Right ventricle myocardium superior (tissue), 1 donor: ENCODE results near the gene PLXND1. TPM values are rescaled to one million over a fixed set of nuclear protein-coding genes. Genes with fewer than 3 reads are reported as not detected.

ENCODE experiments used
- ATAC-seq: fragments of 200-7000 bp; cut with Tn5 transposase; one replicate; pipeline ENCODE4 v1.9.1; 2020; ENCODE audit warnings: mild to moderate bottlenecking; ENCODE audit not compliant: poor library complexity
- DNase-seq: peaks from one replicate; pipeline ENCODE4 v3.0.0-alpha.2; 2020
- intact Hi-C: fragments of 100-400 bp; cut with DNase I; formaldehyde crosslinking; loops from one replicate; pipeline ENCODE4 v1.11.2; 2022
- total RNA-seq: library from RNA; stranded (reverse); fragmentation: NEBNext Ultra II Directional; extraction: Animal tissue kit (Norgen Biotek cat#: 25700); gene quantifications from one replicate; pipeline ENCODE4 v1.2.1, GENCODE V29; 2021
- donor health status: DM: no; HTN: yes; CAD: no; lungs with severe emphysema.

Gene PLXND1
- total RNA-seq, 1 donor from 2014 or later: 53.1 TPM

GRCh38 chr3:129559565-129560079 is 46.9 kb downstream of the PLXND1 start:
- no peak for DNase-seq
- no peak for ATAC-seq
- intact Hi-C loops: no loop called here

- ATAC-seq: no peak
- intact Hi-C loops: no loop called here
- DNase-seq: no peak
Measured at GRCh38 chr3:129558772-129559564, 47.5 kb downstream of the PLXND1 start.

DNA sequence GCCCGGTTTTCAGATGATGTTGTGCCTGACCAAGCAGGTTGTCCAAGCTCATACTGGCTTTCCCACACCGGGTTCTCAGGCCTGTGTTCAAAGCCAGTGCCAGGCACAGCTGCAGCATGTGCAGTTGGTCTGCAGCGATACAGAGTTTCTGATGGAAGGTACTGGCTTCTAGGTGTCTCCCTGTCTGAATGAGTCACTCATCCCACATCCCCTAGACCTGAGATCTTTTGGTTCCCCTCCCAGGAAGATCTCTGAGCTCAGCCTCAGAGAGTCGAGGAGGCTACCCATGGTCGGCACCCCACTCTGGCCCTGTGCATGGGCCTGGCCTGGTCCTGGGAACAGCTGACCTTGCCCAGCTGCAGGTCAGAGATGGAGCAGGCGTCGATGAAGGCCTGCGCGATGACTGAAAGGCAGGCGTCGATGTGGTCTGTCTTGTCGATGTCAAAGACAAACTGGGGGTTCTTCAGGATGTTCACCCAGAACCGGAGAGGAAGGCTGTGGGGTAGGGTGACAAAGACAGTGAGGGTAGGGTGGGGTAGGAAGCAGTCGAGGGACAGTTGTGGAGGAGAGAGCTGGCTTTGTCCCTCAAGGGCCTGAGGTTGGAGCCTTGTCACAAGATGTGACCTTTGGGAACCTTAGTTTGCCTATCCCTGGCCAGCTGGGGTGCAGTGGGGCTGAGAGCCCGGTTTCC is 48.2 kb downstream of the PLXND1 start:
- intact Hi-C loops: no loop called here
- DNase-seq (no peak), ATAC-seq (no peak)

GRCh38 chr3:129557548-129557894 is 49.0 kb downstream of the PLXND1 start:
- DNase-seq: peak; percentile 71
- intact Hi-C loops: no loop called here

DNA sequence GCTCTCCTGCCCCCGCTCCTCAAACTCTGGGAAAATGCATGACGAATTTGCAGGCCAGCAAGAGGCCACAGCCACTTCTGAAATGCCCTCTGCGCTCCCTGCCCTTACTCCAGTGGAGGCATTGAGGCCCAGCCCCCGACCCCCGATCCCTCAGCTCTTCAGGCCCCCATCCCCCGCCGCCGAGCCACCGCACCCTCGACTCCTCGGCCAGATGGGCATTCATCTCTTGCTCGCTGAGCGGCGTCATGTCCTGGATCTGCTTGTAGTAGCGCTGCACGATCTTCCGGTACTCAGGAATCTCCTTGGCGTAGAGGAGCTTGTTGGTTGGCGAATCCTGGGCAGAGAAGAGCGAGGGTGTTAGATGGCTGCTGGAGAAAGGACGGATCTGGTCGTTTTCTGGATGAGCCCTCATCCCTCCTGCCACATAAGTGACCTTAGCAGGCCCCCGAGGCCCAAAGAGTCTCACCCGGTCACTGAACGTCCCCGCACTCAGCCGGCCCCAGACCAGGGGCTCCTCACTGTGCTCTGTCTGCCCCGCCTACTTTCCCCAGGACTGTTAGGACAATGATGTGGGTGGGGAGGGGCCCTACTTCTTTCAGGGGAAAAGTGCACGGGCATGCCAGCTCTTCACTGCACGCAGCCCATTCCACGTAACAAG is 49.5 kb downstream of the PLXND1 start:
- ATAC-seq (no peak), DNase-seq (no peak)
- intact Hi-C loops: no loop called here

More at GRCh38 chr3:129557548-129557894, 49.0 kb downstream of the PLXND1 start:
- peak; percentile 36 for ATAC-seq

- ATAC-seq (no peak), DNase-seq (no peak)
- intact Hi-C loops: no loop called here
Measured at GRCh38 chr3:129556358-129556695, 50.1 kb downstream of the PLXND1 start.

GRCh38 chr3:129555616-129556357 is 50.7 kb downstream of the PLXND1 start:
- intact Hi-C loops: no loop called here

DNA sequence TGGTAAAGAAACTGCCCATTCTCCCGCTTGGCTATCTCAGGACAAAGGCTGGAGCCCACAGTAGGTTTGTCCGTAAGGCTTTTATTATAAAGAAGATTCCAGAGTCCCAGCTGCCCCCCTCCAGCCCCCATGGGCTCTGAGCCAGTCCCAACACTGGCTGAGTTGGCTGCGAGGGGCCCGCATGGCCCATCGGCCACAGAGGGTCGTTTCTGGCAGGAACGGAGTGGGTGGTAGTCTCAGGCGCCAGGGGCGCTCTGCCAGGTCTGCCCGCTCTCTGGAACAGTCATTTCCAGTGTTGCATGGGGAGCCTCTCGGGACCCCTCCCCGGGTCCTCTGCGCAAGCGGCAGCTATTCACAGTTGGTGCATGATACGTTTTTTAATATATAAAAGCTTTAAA is 51.3 kb downstream of the PLXND1 start:
- no peak for ATAC-seq
- intact Hi-C loops: no loop called here
- no peak for DNase-seq

More at GRCh38 chr3:129555616-129556357, 50.7 kb downstream of the PLXND1 start:
- no peak for DNase-seq
- ATAC-seq: no peak

GRCh38 chr3:129554356-129555152 is 51.9 kb downstream of the PLXND1 start:
- DNase-seq (no peak), ATAC-seq (no peak)
- intact Hi-C loops: no loop called here

DNA sequence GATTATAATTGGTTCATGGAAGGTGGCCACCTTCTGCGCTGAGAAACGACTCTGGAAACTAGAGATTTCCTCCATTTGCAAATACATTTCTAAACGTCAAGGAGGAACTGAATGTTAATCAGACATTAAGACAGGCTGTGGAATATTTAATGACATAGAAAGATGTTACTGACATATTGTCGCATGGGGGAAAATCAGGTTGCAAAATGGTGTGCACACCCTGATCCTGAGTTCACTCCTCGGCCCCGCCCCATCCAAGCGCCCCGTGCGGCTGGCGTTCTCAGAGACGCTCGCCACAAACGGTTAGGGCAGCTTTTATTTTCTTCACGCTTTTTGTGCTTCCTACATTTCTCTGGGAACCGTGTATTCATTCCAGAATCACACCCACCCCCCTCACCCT is 52.8 kb downstream of the PLXND1 start:
- DNase-seq: peak; percentile 57
- no peak for ATAC-seq
- intact Hi-C loops: no loop called here

DNA sequence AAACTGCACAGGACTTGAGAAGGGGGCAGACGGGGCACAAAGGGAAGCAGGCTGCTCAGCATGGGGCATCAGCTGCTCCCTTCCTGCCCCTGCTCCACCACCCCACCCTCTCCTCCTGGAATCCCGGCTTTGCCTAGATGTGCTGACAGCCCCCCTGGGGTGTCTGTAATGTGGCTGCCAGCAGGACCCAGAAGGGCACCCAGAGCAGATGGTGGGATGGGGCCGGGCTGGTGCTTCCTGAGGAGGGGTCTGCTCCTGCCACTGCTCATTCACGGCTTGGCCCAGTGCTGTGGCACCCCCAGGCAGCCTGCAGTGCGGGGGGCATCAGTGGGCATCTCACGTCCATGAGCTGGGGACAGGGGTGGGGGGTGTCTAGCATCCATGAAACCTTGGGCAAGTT is 53.3 kb downstream of the PLXND1 start:
- intact Hi-C loops: no loop called here
- ATAC-seq (no peak), DNase-seq (no peak)

- peak; percentile 28 for ATAC-seq
- intact Hi-C loops: no loop called here
- no peak for DNase-seq
Measured at GRCh38 chr3:129552287-129553050, 54.0 kb downstream of the PLXND1 start.

DNA sequence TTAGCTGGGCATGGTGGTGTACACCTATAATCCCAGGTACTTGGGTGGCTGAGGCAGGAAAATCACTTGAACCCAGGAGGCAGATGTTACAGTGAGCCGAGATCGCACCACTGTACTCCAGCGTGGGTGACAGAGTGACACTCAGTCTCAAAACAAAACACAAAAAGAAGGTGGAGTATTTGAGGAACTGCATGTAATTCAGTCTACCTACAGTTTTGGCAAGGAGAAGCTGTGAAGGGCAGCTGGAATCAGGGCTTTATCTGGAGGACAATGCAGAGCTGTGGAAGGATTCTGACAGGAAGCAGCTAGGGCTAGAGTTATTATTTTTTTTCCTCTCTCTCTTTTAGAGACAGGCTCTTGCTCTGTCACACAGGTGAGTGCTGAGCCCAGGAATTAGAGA is 56.7 kb downstream of the PLXND1 start:
- DNase-seq: no peak
- no peak for ATAC-seq
- intact Hi-C loops: no loop called here

GRCh38 chr3:129549006-129549800 is 57.3 kb downstream of the PLXND1 start:
- intact Hi-C loops: no loop called here
- ATAC-seq: no peak
- DNase-seq: no peak

DNA sequence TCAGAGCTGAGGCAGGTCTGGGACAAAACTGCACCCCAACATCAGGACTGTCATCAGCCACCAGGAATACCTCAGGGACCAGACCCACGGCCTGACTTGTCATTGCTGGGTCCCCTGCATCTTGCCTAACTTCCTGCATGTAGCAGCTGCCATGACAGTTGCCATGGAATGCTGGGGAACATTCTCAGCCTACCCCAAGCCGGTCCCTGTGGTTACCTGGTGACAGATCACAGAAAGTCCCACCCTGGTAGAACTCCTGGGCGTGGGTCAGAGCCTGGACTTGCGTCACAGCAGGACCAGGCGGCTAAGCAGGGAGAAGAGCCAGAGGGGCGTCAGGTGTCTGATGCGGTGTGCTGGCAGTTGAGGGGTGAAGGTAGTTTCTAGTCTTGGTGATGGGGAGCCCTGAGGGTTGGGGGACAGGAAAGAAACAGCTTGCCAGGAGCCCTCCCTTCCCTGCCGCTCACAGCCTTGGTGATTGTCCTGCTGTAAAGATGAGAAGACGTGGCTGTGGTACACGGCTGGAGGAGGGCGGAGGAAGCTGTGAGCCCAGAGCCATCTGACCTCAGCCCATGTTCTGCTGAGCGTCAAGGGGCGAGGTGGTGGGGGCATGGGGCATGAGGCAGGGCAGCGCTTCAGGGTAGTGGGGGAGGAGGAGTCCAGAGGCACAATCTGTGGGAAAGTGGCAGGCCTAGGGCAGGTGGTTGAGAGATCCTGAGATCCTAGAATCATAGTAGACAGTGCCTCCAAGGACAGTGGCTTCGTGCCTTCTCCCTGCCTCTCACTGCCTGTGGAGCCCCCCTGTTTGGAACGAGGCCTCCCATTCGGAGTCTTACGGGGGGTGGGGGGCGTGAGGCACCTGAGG is 58.1 kb downstream of the PLXND1 start:
- no peak for ATAC-seq
- intact Hi-C loops: no loop called here

GRCh38 chr3:129547241-129547640 is 59.2 kb downstream of the PLXND1 start:
- no peak for ATAC-seq
- DNase-seq: no peak
- intact Hi-C loops: no loop called here

More for the DNA sequence above, 58.1 kb downstream of the PLXND1 start:
- DNase-seq: no peak
